ENCODE measurements around the gene STARD3.
"Not testable (repeated sequence)": the region's sequence is repeated elsewhere in the genome, so short reads cannot be mapped to it uniquely, and the experiment has no call there.

The STARD3 gene

GRCh38 chr17:39636927-39637736 is at the start of gene STARD3:
Gene STARD3, plus strand, starts transcription at chr17:39637144. Its CDS starts 16,388 bp downstream, at chr17:39653532.
- H3F3A ChIP-seq (ENCODE audit: low read depth), result no peaks in the 10 kb centered on the region
- peak within 1 kb of the TSS; percentile 95 for H3K4me2 ChIP-seq (ENCODE audit: low read depth, low read length, poor library complexity, severe bottlenecking)
- H3K9me2 ChIP-seq (replicated peaks; ENCODE audit: low read depth, low read length), result no peaks in the 10 kb centered on the region
- peaks cover 20% of the 10 kb centered on the region for H4K20me1 ChIP-seq (ENCODE audit: insufficient read depth, low read length, poor library complexity, severe bottlenecking)
- H3K9ac ChIP-seq (ENCODE audit: low read depth, low read length, poor library complexity, severe bottlenecking), result peak within 1 kb of the TSS; percentile 85
- no peaks in the 10 kb centered on the region for H3K9me3 ChIP-seq (ENCODE audit: insufficient read depth, low read depth, low read length)
- H3K36me3 ChIP-seq (ENCODE audit: insufficient read depth, low read length), result no peaks in the 10 kb centered on the region
- H3K79me2 ChIP-seq (ENCODE audit: insufficient read depth, low read length), result peaks cover 50% of the 10 kb centered on the region
- peaks cover 60% of the 10 kb centered on the region for H3K4me1 ChIP-seq (ENCODE audit: insufficient read depth, low read length, poor library complexity, severe bottlenecking)
- peak within 1 kb of the TSS; percentile 87 for H3K4me3 ChIP-seq (ENCODE audit: low read length, poor library complexity, severe bottlenecking)
- TF ChIP-seq CTCF (conservative IDR thresholded peaks at IDR 0.05; ENCODE audit: low read length) (no peak), EZH2phosphoT487 (IDR thresholded peaks at IDR 0.05; ENCODE audit: borderline replicate concordance) (no peak)
- no peaks in the 10 kb centered on the region for H3K27me3 ChIP-seq (ENCODE audit: insufficient read depth, low read length, poor library complexity, severe bottlenecking)
- H2AFZ ChIP-seq (ENCODE audit: low read length), result peak within 1 kb of the TSS; percentile 85

- not testable (repeated sequence) for H3K27me3 ChIP-seq (ENCODE audit: insufficient read depth, low read length, poor library complexity, severe bottlenecking)
Observed at GRCh38 chr17:39590180-39590579, 46.8 kb upstream of the STARD3 start.

GRCh38 chr17:39591958-39592954 is 44.7 kb upstream of the STARD3 start:
- TF ChIP-seq EZH2phosphoT487 (IDR thresholded peaks at IDR 0.05; ENCODE audit: borderline replicate concordance) (no peak), CTCF (conservative IDR thresholded peaks at IDR 0.05; ENCODE audit: low read length) (no peak)
- Histone ChIP-seq H3K36me3 (ENCODE audit: insufficient read depth, low read length) (no peaks in the 10 kb centered on the region), H4K20me1 (ENCODE audit: insufficient read depth, low read length, poor library complexity, severe bottlenecking) (no peaks in the 10 kb centered on the region), H3K9ac (ENCODE audit: low read depth, low read length, poor library complexity, severe bottlenecking) (no peak overlapping the region), H3K9me2 (replicated peaks; ENCODE audit: low read depth, low read length) (no peaks in the 10 kb centered on the region), H3K4me3 (ENCODE audit: low read length, poor library complexity, severe bottlenecking) (no peak overlapping the region), H3K79me2 (ENCODE audit: insufficient read depth, low read length) (no peaks in the 10 kb centered on the region), H3K4me1 (ENCODE audit: insufficient read depth, low read length, poor library complexity, severe bottlenecking) (no peaks in the 10 kb centered on the region), H3K27me3 (ENCODE audit: insufficient read depth, low read length, poor library complexity, severe bottlenecking) (no peaks in the 10 kb centered on the region), H2AFZ (ENCODE audit: low read length) (no peak overlapping the region), H3K9me3 (ENCODE audit: insufficient read depth, low read depth, low read length) (no peaks in the 10 kb centered on the region), H3F3A (ENCODE audit: low read depth) (no peaks in the 10 kb centered on the region), H3K4me2 (ENCODE audit: low read depth, low read length, poor library complexity, severe bottlenecking) (no peak overlapping the region)

More at GRCh38 chr17:39590180-39590579, 46.8 kb upstream of the STARD3 start:
- H3F3A ChIP-seq (ENCODE audit: low read depth); H4K20me1 ChIP-seq (ENCODE audit: insufficient read depth, low read length, poor library complexity, severe bottlenecking); H3K4me1 ChIP-seq (ENCODE audit: insufficient read depth, low read length, poor library complexity, severe bottlenecking); H3K4me3 ChIP-seq (ENCODE audit: low read length, poor library complexity, severe bottlenecking); H3K9me3 ChIP-seq (ENCODE audit: insufficient read depth, low read depth, low read length); H3K9me2 ChIP-seq (replicated peaks; ENCODE audit: low read depth, low read length); H3K4me2 ChIP-seq (ENCODE audit: low read depth, low read length, poor library complexity, severe bottlenecking); H3K9ac ChIP-seq (ENCODE audit: low read depth, low read length, poor library complexity, severe bottlenecking); H2AFZ ChIP-seq (ENCODE audit: low read length); H3K79me2 ChIP-seq (ENCODE audit: insufficient read depth, low read length); H3K36me3 ChIP-seq (ENCODE audit: insufficient read depth, low read length): not testable (repeated sequence)
